GM19395 (cell line): Measurements from ENCODE around the gene EFCAB7.

Experiments used
- ATAC-seq: cut with Tn5 transposase; IDR thresholded peaks from one replicate; pipeline ENCODE4 v1.9.1; 2021; ENCODE audit warnings: mild to moderate bottlenecking, moderate library complexity; ENCODE audit not compliant: unreplicated experiment

Gene EFCAB7

DNA sequence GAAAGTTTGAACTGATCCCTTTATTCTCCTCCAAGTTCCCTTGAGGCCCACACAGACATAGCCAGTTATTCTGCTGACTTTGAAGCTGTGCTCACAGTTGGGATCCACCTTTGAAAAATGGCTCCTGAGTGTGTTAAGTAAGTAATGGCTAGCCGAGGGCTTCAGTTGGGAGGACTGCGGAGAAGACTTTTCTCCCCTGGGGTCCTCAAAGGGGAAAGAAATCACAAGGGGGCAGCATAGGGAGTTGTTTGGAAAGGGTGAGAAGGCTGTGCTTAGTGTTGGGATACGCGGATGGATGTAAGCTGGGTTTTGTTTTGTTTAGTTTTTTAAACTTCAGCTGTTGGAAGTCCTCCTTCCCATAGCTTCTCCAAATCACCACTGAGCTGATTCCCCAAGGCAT, 78.1 kb downstream of the EFCAB7 start:
- ATAC-seq, result no peak

DNA sequence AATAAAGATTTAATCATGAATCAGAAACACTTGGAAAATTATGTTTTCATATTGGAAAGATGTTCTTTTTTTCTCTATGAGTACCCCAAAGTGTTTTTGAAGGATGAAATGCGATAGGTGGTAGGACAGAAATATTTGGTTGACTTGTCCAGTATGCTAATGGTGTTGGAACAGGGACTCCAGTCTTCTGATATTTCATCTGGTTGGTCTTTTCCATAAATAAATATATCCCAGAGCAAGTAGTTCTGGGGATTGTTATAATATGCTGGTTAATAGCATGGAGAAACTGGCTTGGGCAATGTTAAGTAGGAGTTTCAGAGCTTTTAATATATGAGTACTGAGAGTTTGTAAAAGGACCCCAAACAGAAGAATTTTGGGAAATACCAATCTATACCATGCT, 78.6 kb downstream of the EFCAB7 start:
- no peak for ATAC-seq

DNA sequence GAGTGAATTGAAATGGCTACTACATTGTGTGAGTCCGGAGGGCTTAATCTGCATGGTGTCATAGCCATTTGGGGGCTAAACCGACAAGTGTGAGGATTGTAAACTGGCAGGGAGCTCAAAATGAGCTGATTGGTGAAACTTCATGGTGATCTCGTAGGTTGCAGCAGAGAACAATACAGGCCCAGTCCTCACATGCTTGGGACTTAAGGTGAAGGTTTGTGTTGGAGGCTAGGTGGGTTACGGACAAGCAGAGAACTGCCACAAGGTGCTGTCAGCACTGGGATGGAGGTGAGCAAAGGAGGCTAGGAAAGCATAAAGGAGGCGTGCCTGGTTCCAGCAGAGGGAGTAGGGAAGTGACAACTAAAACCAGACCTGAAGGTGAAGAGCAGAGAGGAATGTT, 79.3 kb downstream of the EFCAB7 start:
- ATAC-seq, result no peak

DNA sequence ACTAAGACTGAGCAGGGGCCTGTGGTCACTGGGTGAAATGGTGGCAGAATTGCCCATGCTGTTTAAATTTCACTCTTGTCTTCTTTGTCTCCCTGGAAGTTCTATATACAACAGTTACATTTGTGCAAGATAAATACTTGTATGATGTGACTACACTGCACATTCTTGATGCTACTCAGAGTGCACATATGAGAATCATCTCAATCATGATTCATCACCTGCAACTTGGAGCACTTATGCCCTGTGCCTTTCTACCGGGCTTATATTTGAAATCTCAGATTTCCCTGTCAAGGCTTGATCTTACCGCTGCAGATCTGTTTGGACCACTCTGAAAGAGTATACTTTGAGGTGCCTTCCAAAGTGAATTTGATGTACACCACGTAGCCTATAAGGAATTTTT, 80.5 kb downstream of the EFCAB7 start:
- ATAC-seq, result no peak

DNA sequence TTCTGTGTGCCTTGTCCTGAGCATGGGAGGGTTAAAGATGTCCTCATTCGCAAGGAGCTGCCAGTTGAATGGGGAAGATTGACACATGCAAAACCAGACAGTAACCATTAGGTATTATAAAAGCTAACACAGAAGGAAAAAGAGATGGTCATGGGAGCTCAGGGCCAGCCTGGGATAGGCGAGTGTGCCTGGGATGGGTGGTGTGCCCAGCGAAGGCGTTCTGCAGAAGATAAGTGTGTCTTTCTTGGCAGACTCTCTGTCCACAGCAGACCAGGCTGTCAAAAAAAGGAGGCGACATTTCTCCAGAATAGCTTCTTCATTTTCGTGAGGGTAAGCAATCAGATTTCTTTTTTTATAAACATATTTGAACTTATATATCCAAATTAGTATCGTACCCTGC, 84.0 kb downstream of the EFCAB7 start:
- ATAC-seq, result no peak

DNA sequence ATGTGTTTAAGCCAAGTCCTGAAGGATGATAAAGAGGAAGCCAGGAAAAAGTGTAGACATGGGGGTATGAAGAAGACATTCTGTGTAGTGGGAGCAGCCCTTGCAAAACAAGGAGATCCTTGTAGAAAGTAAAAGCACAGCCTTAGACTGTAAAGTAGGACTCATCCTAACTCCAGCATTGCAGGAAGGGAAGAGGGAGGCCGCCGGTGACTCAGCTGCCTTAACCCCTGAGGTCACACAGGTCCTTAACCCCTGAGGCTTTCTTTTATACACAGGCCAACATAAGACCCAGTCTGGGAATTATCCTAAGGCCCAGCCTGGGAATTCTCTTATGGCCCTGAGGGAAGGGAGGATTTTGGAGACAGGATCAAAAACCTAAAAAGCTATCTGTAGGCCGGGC, 87.9 kb downstream of the EFCAB7 start:
- ATAC-seq, result no peak

DNA sequence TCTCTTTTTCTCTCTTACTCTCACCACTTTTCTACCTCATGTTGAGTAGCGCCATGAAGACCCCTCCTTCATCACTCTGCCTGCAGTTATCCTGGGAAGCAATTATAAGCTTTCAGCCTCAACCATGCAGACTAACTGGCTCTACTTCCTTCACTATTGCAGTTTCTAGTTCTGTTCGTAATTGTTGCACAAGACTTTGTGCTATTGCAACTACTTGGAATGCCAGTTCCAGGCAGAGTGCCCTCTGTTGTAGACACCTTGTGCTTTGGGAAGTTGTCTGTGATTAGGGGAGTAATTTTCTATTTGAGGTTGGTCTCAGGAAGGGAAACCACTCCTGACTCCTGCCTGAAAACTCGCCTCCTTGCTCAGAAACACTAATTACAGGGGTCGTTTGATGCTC, 89.2 kb downstream of the EFCAB7 start:
- ATAC-seq, result no peak

DNA sequence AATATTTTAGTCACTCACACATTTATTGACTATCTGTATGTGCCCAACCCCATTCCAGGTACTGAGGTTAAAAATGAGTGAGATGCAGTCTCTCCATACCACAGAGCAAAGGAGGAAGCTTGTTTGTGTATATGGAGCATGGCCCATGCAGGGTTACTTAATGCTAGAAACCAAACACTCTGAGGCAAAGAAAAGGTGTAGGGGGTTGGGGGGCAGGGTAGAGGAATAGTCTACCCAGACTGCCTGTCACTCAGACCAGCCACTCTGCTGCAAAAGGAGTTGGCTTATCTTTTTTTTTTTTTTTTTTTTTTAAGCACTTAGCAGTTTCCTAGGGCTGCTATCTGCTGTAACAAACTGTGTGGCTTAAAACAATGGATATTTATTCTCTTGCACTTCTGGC, 89.6 kb downstream of the EFCAB7 start:
- no peak for ATAC-seq

DNA sequence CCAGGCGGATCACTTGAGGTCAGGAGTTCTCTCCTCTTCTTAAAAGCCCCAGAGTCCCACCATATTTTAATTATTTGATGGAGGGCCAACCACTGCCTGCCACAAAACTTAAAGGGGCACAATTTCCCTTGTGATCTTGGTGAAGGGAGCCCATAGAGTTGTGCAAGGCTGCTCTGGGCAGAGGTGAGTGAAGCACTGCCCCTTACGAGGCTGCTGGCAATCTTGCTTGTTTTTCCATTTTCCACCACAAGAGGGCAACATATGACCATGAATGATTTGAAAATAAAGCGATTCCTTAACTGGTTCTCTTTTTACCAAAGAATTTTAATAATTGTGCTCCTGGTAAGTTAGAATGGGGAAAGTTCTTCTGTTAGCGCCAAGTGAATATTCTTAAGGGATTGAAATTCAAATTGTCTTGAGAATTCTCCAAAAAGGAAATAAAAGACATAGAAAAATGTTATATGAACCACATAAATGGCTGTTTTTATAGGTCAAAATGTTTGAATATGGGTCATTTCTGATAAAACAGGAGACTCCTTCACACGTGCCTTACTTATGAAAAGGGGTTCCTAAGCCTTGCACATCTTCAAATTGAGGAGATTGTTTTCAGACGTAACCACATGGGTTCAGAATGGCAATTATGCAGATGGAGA, 92.6 kb downstream of the EFCAB7 start:
- peak; percentile 75 for ATAC-seq

DNA sequence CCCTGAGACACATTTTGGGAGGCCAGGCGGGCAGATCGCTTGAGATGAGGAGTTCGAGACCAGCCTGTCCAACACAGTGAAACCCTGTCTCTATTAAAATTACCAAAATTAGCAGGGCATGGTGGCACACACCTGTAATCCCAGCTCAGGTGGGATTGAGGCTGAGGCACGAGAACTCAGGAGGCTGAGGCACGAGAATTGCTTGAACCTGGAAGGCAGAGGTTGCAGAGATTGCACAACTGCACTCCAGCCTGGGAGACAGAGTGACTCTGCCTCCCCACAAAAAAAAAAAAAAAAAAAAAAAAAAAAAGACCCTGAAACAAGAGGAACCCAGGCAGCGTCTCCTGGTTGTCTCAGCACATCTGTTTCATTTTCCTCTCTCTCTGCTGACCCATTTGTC, 94.1 kb downstream of the EFCAB7 start:
- no peak for ATAC-seq

DNA sequence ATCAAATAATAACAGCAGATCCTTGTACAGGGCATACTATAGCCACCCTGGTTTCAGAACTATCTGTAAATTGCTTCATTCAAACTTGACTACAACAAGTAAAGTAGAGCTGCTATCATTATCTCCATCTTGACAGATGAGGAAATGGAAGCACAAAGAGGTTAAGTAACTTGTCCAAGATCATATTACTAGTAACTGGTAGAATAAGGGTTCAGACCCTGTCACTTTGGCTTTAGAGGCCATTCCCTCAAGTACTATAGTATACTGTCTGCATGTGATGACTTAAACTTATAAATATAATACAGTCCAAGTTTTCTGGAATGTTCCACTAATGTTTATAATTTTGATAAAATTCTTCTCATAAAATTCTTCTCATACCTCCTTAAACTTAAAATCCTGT, 94.7 kb downstream of the EFCAB7 start:
- no peak for ATAC-seq

DNA sequence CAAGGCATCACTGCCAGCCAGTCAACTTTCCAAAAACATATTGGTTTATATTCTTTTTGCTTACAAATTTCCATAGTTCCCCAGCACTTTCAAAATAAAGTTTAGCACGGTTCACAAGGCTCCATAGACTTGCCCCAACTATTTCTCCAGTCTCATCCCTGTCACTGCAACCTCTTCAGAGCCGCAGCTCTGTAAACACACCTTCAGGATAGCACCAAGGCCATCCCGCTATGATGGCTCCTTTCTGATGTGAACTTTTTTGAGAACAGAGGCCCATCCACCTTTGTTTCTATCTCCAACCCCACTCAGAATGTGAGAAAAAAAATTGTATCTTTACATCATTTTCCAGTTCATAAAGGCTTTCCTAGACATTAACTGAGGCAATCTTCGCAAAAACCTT, 96.2 kb downstream of the EFCAB7 start:
- no peak for ATAC-seq

DNA sequence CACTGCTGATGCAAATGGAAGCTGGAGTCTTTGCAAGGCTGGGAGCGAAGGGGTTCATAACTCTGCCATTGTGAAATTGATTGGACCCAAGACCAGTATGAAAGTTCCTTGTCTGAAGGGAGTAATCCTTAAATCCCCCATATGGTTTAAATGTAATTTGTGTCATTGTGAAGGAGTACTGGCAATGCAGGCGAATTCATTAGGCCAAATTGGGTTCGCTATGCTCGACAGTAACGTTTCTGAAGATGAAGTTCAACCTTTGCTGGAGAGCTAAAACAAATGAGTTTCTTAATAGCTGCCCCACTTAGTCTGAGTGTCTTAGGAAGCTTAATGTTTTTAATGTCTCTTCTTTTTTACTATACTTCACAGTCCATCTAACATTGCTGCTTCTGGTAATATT, 97.3 kb downstream of the EFCAB7 start:
- ATAC-seq, result no peak

DNA sequence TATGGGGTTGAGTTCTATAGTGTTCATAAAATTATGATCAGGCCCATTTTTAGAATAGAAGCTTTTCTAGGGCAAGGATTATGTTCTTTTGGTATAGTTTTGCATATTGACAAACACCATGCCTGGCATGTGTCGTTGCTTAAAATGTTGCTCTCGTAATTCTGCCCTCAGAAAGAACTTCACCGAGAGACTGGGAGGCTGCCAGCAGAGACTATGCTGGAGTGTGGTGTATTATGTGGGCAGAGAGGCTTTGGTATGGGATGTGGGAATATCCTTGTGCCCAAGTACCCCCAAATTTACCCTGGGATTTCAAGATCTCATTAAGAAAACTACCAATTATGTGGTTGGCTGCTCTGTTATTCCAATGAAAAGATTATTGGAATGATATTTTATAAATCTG, 97.8 kb downstream of the EFCAB7 start:
- ATAC-seq, result no peak

DNA sequence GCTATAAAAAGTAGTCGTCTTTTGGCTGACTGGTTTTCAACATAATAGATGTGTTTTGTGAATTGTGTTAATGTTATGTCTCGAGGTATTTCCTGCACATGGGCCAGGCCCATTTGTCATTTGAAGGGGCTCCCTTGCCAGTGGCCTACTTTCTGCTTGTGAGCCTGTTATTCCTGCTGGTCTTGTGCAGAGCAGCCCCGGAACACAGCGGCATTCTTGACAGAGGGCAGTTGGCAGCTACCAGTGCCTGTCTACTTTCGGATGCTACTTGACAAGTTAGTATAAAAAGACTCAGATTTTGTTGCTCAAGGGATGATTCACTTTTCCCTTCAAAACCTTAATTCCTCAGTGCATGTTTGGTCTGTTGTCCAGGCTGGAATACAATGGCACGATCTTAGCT, 98.4 kb downstream of the EFCAB7 start:
- no peak for ATAC-seq
